ENCODE measurements around the gene ZIC4.

Gene ZIC4

GRCh38 chr3:147373301-147373700 is 33.0 kb downstream of the ZIC4 start:
- Histone ChIP-seq H3K4me3 (ENCODE audit: low read length) (no peak overlapping the region), H3K9ac (ENCODE audit: low read depth, low read length) (no peak overlapping the region), H3K27me3 (ENCODE audit: insufficient read depth, low read length) (peaks cover 100% of the 10 kb centered on the region), H3K9me3 (ENCODE audit: insufficient read depth, low read depth, low read length) (no peaks in the 10 kb centered on the region), H3K27ac (ENCODE audit: low read depth, low read length) (no peak overlapping the region), H3K4me1 (ENCODE audit: insufficient read depth, low read length) (peaks cover 49% of the 10 kb centered on the region), H3K36me3 (ENCODE audit: insufficient read depth, low read length) (no peaks in the 10 kb centered on the region)
- WGBS: 3% methylated on average over 6 of the region's 6 CpGs

DNA sequence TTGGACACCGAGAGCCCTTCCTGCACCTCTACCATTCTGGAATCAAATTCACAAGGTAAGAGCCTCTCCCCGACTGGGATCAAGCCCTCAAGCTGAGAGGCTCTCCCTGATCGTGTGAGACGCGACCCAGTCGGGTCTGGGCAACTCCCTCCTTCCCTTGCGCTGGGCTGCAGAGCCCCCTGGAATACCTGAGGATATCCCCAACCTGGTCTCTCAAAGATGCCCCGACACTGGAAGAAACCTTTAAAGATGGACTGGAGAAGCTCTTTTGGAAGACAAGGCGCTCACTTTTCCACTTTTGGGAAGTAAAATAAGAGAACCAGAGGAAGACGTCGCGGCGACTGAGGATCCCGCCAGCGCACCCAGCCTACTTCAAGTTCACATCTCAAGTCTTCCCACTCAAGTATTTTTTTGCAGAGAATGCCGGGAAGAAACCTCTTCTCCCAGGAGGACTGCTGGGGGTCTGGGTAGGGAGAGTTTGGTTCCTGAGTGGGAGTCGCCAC is 33.8 kb downstream of the ZIC4 start:
- no peak overlapping the region for H3K4me3 ChIP-seq (ENCODE audit: low read length)
- H3K36me3 ChIP-seq (ENCODE audit: insufficient read depth, low read length): no peaks in the 10 kb centered on the region
- WGBS: 1% methylated on average over 16 of the region's 17 CpGs
- H3K4me1 ChIP-seq (ENCODE audit: insufficient read depth, low read length): peaks cover 55% of the 10 kb centered on the region
- no peaks in the 10 kb centered on the region for H3K9me3 ChIP-seq (ENCODE audit: insufficient read depth, low read depth, low read length)
- no peak overlapping the region for H3K27ac ChIP-seq (ENCODE audit: low read depth, low read length)
- H3K27me3 ChIP-seq (ENCODE audit: insufficient read depth, low read length): peaks cover 100% of the 10 kb centered on the region
- no peak overlapping the region for H3K9ac ChIP-seq (ENCODE audit: low read depth, low read length)

- Histone ChIP-seq H3K36me3 (ENCODE audit: insufficient read depth, low read length) (no peaks in the 10 kb centered on the region), H3K27ac (ENCODE audit: low read depth, low read length) (no peak overlapping the region), H3K4me3 (ENCODE audit: low read length) (no peak overlapping the region), H3K4me1 (ENCODE audit: insufficient read depth, low read length) (peaks cover 51% of the 10 kb centered on the region), H3K27me3 (ENCODE audit: insufficient read depth, low read length) (peaks cover 100% of the 10 kb centered on the region), H3K9me3 (ENCODE audit: insufficient read depth, low read depth, low read length) (no peaks in the 10 kb centered on the region), H3K9ac (ENCODE audit: low read depth, low read length) (no peak overlapping the region)
- WGBS: 13% methylated on average over 2 of the region's 7 CpGs
Observed at GRCh38 chr3:147371771-147372340, 34.5 kb downstream of the ZIC4 start.

DNA sequence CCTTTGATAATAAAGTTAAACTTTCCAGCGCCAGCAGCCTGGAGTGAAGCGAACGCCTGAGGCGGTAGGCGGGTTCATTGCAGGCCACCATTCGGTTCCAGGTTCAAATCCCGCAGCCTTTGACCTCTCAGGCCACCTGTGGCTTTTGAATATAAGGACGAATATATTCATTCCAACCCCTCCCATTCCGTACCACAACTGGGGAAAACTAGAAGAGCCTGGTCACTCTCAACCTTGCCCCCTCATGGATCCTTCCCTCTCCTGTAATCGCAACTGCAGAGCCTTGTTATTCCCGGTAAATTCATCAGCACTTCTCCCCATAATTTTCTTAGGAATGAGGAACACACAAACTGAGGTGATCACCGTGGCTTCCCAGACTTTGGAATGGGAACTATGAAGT is 35.2 kb downstream of the ZIC4 start:
- H3K9me3 ChIP-seq (ENCODE audit: insufficient read depth, low read depth, low read length): no peaks in the 10 kb centered on the region
- H3K27me3 ChIP-seq (ENCODE audit: insufficient read depth, low read length): peaks cover 100% of the 10 kb centered on the region
- 1% methylated on average over 12 of the region's 12 CpGs for WGBS

GRCh38 chr3:147370349-147370748 is 36.0 kb downstream of the ZIC4 start:
- Histone ChIP-seq H3K4me1 (ENCODE audit: insufficient read depth, low read length) (peaks cover 46% of the 10 kb centered on the region), H3K4me3 (ENCODE audit: low read length) (no peak overlapping the region), H3K27me3 (ENCODE audit: insufficient read depth, low read length) (peaks cover 100% of the 10 kb centered on the region), H3K36me3 (ENCODE audit: insufficient read depth, low read length) (no peaks in the 10 kb centered on the region), H3K9ac (ENCODE audit: low read depth, low read length) (no peak overlapping the region), H3K9me3 (ENCODE audit: insufficient read depth, low read depth, low read length) (no peaks in the 10 kb centered on the region), H3K27ac (ENCODE audit: low read depth, low read length) (no peak overlapping the region)
- 2% methylated on average over 19 of the region's 19 CpGs for WGBS

More for the DNA sequence above, 35.2 kb downstream of the ZIC4 start:
- no peak overlapping the region for H3K4me3 ChIP-seq (ENCODE audit: low read length)
- H3K4me1 ChIP-seq (ENCODE audit: insufficient read depth, low read length): peaks cover 46% of the 10 kb centered on the region
- H3K9ac ChIP-seq (ENCODE audit: low read depth, low read length): no peak overlapping the region
- no peak overlapping the region for H3K27ac ChIP-seq (ENCODE audit: low read depth, low read length)
- no peaks in the 10 kb centered on the region for H3K36me3 ChIP-seq (ENCODE audit: insufficient read depth, low read length)

DNA sequence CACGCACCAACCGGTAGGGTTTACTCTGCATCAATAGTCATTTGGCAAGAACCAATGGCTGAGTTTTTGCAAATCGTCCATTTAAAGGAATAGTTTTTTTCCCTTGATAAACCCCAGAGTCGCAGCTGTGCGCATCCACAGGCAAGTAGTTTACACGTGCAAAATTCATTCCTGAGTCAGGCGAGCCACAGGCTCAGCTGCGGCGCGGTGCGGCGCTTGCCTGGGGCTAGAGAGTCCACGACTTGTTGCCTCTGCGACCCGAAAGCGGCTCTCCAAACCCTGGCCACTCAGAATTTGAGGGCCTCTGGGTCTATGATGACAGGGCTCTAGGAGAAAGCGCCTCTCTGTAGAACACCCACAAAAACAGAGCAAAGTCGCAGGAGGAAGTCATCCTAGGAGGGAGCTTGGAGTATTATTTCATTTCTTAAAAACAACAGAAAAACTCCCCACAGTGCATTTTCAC is 36.7 kb downstream of the ZIC4 start:
- H3K9ac ChIP-seq (ENCODE audit: low read depth, low read length): no peak overlapping the region
- WGBS: 1% methylated on average over 18 of the region's 18 CpGs
- H3K36me3 ChIP-seq (ENCODE audit: insufficient read depth, low read length): no peaks in the 10 kb centered on the region
- H3K4me3 ChIP-seq (ENCODE audit: low read length): no peak overlapping the region
- no peak overlapping the region for H3K27ac ChIP-seq (ENCODE audit: low read depth, low read length)
- no peaks in the 10 kb centered on the region for H3K9me3 ChIP-seq (ENCODE audit: insufficient read depth, low read depth, low read length)
- H3K4me1 ChIP-seq (ENCODE audit: insufficient read depth, low read length): peaks cover 46% of the 10 kb centered on the region
- peaks cover 100% of the 10 kb centered on the region for H3K27me3 ChIP-seq (ENCODE audit: insufficient read depth, low read length)

DNA sequence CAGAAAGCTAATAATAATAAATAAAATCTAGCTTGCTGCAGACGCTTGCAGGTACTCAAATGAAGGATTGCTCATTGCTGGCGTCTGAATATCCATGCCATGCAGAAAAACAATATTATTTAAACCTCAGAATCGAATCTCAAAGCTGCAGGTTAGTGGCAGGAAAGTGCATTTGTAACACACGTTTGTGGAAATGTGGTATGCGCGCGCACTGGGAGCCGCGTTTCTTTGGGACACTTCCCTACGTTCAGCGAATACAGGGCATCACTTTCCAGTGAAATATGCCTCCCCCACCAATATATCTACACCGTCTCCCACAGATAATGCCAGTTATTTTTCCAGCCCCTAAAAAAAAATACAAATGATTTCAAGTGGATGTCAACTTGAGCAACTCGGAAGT is 37.1 kb downstream of the ZIC4 start:
- 3% methylated on average over 13 of the region's 13 CpGs for WGBS
- no peaks in the 10 kb centered on the region for H3K9me3 ChIP-seq (ENCODE audit: insufficient read depth, low read depth, low read length)
- H3K9ac ChIP-seq (ENCODE audit: low read depth, low read length): no peak overlapping the region
- no peaks in the 10 kb centered on the region for H3K36me3 ChIP-seq (ENCODE audit: insufficient read depth, low read length)
- H3K27me3 ChIP-seq (ENCODE audit: insufficient read depth, low read length): peaks cover 100% of the 10 kb centered on the region
- peaks cover 46% of the 10 kb centered on the region for H3K4me1 ChIP-seq (ENCODE audit: insufficient read depth, low read length)
- H3K4me3 ChIP-seq (ENCODE audit: low read length): no peak overlapping the region
- no peak overlapping the region for H3K27ac ChIP-seq (ENCODE audit: low read depth, low read length)

DNA sequence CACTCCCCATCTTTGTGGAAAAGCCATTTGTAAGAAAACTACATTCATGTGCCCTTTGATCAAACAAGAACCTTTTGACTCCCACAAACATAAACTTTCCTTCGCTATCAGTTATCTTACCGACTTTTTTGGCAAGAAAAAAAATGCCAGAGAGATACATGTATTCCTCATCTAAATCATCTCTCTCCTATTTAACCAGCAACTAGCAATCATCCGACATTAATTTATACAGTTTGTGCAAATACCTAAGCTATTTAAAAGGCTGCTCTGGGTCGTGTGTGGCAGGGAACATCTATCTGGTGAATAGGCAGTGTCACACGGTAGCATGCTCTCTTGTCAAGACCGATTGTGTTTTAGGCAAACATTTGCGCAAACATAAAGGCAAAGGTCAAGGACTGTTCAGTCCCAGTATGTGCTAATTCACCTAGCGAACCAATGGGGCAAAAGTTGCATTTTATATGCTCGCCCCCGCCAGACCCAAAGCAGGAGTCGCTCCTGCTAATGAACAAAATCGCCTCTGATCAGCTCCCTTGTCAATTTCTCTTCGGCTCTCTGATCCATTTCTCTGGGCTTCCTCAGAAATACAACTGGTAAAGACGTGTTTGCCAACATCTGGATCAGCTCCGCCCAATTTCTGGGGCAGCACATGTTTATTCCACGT is 37.7 kb downstream of the ZIC4 start:
- Histone ChIP-seq H3K9ac (ENCODE audit: low read depth, low read length) (no peak overlapping the region), H3K36me3 (ENCODE audit: insufficient read depth, low read length) (no peaks in the 10 kb centered on the region), H3K27me3 (ENCODE audit: insufficient read depth, low read length) (peaks cover 100% of the 10 kb centered on the region), H3K4me3 (ENCODE audit: low read length) (no peak overlapping the region), H3K27ac (ENCODE audit: low read depth, low read length) (no peak overlapping the region), H3K9me3 (ENCODE audit: insufficient read depth, low read depth, low read length) (no peaks in the 10 kb centered on the region), H3K4me1 (ENCODE audit: insufficient read depth, low read length) (peaks cover 46% of the 10 kb centered on the region)
- WGBS: 2% methylated on average over 16 of the region's 16 CpGs

- no peaks in the 10 kb centered on the region for H3K9me3 ChIP-seq (ENCODE audit: insufficient read depth, low read depth, low read length)
- WGBS: 16% methylated on average over 1 of the region's 2 CpGs
- peaks cover 100% of the 10 kb centered on the region for H3K27me3 ChIP-seq (ENCODE audit: insufficient read depth, low read length)
Observed at GRCh38 chr3:147368151-147368550, 38.2 kb downstream of the ZIC4 start.

GRCh38 chr3:147367676-147368075 is 38.7 kb downstream of the ZIC4 start:
- Histone ChIP-seq H3K36me3 (ENCODE audit: insufficient read depth, low read length) (no peaks in the 10 kb centered on the region), H3K9me3 (ENCODE audit: insufficient read depth, low read depth, low read length) (no peaks in the 10 kb centered on the region), H3K27ac (ENCODE audit: low read depth, low read length) (no peak overlapping the region), H3K4me1 (ENCODE audit: insufficient read depth, low read length) (peaks cover 46% of the 10 kb centered on the region), H3K27me3 (ENCODE audit: insufficient read depth, low read length) (peaks cover 100% of the 10 kb centered on the region), H3K4me3 (ENCODE audit: low read length) (no peak overlapping the region), H3K9ac (ENCODE audit: low read depth, low read length) (no peak overlapping the region)
- WGBS: 5% methylated on average over 1 of the region's 1 CpG

More at GRCh38 chr3:147368151-147368550, 38.2 kb downstream of the ZIC4 start:
- H3K4me1 ChIP-seq (ENCODE audit: insufficient read depth, low read length): peaks cover 46% of the 10 kb centered on the region
- H3K27ac ChIP-seq (ENCODE audit: low read depth, low read length): no peak overlapping the region
- H3K9ac ChIP-seq (ENCODE audit: low read depth, low read length): no peak overlapping the region
- no peaks in the 10 kb centered on the region for H3K36me3 ChIP-seq (ENCODE audit: insufficient read depth, low read length)
- no peak overlapping the region for H3K4me3 ChIP-seq (ENCODE audit: low read length)

DNA sequence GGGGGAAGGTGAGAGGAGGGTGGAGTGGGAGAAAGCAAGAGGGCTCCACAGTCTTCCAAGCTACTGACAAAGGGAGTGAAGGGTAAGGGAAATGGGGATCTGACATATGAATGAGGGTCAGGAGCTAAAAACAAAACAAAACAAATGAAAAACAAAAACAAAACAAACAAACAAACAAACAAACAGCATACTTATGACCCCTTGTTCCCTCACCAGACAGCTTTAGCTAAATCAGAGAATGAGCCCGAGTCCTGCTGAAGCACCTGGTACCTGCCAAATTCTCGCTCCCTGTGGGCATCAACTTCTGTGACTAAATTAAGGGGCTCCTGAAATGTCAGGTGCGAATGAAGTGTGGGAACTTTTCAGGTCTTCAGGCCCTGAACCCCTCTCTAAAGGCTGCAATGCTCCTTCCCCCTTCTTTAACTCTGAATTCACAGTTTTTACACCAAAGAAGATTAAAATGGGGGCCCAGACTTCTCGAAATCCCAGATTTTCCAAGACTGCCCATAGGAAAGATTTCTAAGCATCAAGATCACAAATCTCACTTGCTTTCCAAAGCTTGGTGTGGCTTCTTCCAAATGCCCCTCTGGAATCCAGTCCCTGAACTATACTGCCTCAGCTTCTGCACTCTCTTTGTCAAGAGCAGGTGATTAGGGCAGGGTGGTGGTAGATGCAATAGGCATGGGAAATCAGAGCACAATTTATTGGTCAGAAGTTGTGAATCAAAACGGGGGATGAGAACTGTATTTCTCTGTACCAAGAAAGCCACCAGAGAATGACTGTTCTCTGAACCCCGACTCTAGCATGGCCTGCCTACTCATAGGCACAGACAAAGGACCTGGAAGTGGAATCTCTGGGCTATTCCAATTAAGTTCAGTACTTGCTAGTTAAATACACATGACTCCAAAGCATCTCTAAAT is 40.9 kb downstream of the ZIC4 start:
- Histone ChIP-seq H3K9me3 (ENCODE audit: insufficient read depth, low read depth, low read length) (no peaks in the 10 kb centered on the region), H3K27me3 (ENCODE audit: insufficient read depth, low read length) (peaks cover 100% of the 10 kb centered on the region), H3K4me1 (ENCODE audit: insufficient read depth, low read length) (peaks cover 45% of the 10 kb centered on the region), H3K27ac (ENCODE audit: low read depth, low read length) (no peak overlapping the region), H3K9ac (ENCODE audit: low read depth, low read length) (no peak overlapping the region), H3K36me3 (ENCODE audit: insufficient read depth, low read length) (no peaks in the 10 kb centered on the region), H3K4me3 (ENCODE audit: low read length) (no peak overlapping the region)
- WGBS: 74% methylated on average over 6 of the region's 6 CpGs

Measured in HUES64 (cell line).